ENCODE data around the gene TECR.
"Not testable (repeated sequence)": the region's sequence is repeated elsewhere in the genome, so short reads cannot be mapped to it uniquely, and the experiment has no call there.

Gene TECR

GRCh38 chr19:14562660-14563589, 33.5 kb downstream of the TECR start:
- no peak for DNase-seq

- no peak for DNase-seq
These were observed 34.2 kb downstream of the TECR start for GRCh38 chr19:14563590-14563926.

- DNase-seq: no peak
These were observed 34.7 kb downstream of the TECR start for GRCh38 chr19:14563989-14564651.

- not testable (repeated sequence) for DNase-seq
These were observed 35.4 kb downstream of the TECR start for GRCh38 chr19:14564652-14565297.

- DNase-seq: no peak
These were observed 35.9 kb downstream of the TECR start for GRCh38 chr19:14565298-14565679.

- DNase-seq: no peak
These were observed 36.6 kb downstream of the TECR start for GRCh38 chr19:14565765-14566711.

- no peak for DNase-seq
These were observed 37.3 kb downstream of the TECR start for GRCh38 chr19:14566712-14567077.

- DNase-seq: no peak
These were observed 37.7 kb downstream of the TECR start for GRCh38 chr19:14567079-14567478.

GRCh38 chr19:14570864-14571527, 41.6 kb downstream of the TECR start:
- no peak for DNase-seq

- peak; percentile 84 for DNase-seq
These were observed 42.5 kb downstream of the TECR start, which contains the start of gene NDUFB7 for GRCh38 chr19:14571695-14572490. Gene NDUFB7, minus strand, starts transcription at chr19:14572066. Its CDS starts 66 bp downstream, at chr19:14572000.

- DNase-seq: no peak
These were observed 46.1 kb downstream of the TECR start for GRCh38 chr19:14575428-14575980.

GRCh38 chr19:14576363-14576762, 47.0 kb downstream of the TECR start:
- DNase-seq: no peak

GRCh38 chr19:14577264-14577663, 47.9 kb downstream of the TECR start:
- no peak for DNase-seq

- DNase-seq: no peak
These were observed 48.6 kb downstream of the TECR start for GRCh38 chr19:14577885-14578427.

- DNase-seq: no peak
These were observed 51.3 kb downstream of the TECR start for GRCh38 chr19:14580623-14581237.

- DNase-seq: no peak
These were observed 53.5 kb downstream of the TECR start, which contains the start of gene CLEC17A for GRCh38 chr19:14582894-14583340. Gene CLEC17A, plus strand, starts transcription at chr19:14583084. Its CDS starts 77 bp downstream, at chr19:14583161.

GRCh38 chr19:14584372-14584771, 55.0 kb downstream of the TECR start:
- DNase-seq: not testable (repeated sequence)

GRCh38 chr19:14585187-14585586, 55.8 kb downstream of the TECR start:
- DNase-seq: not testable (repeated sequence)

- not testable (repeated sequence) for DNase-seq
These were observed 60.0 kb downstream of the TECR start for GRCh38 chr19:14589433-14589832.

GRCh38 chr19:14595558-14595957, 66.2 kb downstream of the TECR start:
- DNase-seq: no peak

Data from NCI-H2107 (cell line).